HepG2 (cell line): ENCODE data around the gene TRA2B. TPM values are rescaled to one million over a fixed set of nuclear protein-coding genes. Genes with fewer than 3 reads are reported as not detected.

Source experiments
- ARID2 ChIP-seq: sonication (generic); formaldehyde crosslinking; IDR thresholded peaks from 2 replicates; pipeline ENCODE4 v1.8.1; 2022; ENCODE audit warnings: mild to moderate bottlenecking, missing genetic modification reagents, borderline replicate concordance
- DNMT3B ChIP-seq: conservative IDR thresholded peaks from 2 replicates; pipeline ENCODE4 v1.6.1; 2016; ENCODE audit warnings: missing biosample characterization, control low read depth
- ETV6 ChIP-seq: sonication (generic); formaldehyde crosslinking; conservative IDR thresholded peaks from 2 replicates; pipeline ENCODE4 v1.4.0; 2020; ENCODE audit warnings: missing genetic modification reagents
- MBD4 ChIP-seq: IDR thresholded peaks from 2 replicates; pipeline ENCODE4 v1.6.1; 2012; ENCODE audit warnings: low read length, inconsistent platforms, borderline replicate concordance
- MEIS1 ChIP-seq: sonication (generic); formaldehyde crosslinking; IDR thresholded peaks from 2 replicates; pipeline ENCODE4 v1.9.0; 2021; ENCODE audit warnings: mild to moderate bottlenecking, missing genetic modification reagents, moderate library complexity, borderline replicate concordance
- NONO ChIP-seq, 2 experiments: fragments of 450-650 bp in 1 of 2; sonication (generic) in 1 of 2; formaldehyde crosslinking in 1 of 2; IDR thresholded peaks in 1 of 2; conservative IDR thresholded peaks in 1 of 2; 2 replicates each; pipeline versions ENCODE4 v1.6.1 to v1.8.0; 2017 to 2022; ENCODE audit warnings: mild to moderate bottlenecking in 1 of 2, missing genetic modification reagents in 1 of 2, moderate library complexity in 1 of 2
- PHF8 ChIP-seq: sonication (generic); formaldehyde crosslinking; IDR thresholded peaks from 2 replicates; pipeline ENCODE4 v1.5.0; 2020; ENCODE audit warnings: missing genetic modification reagents
- RARA ChIP-seq: IDR thresholded peaks from 2 replicates; pipeline ENCODE4 v1.6.1; 2016; ENCODE audit warnings: missing genetic modification reagents, missing compliant biosample characterization
- REXO4 ChIP-seq: sonication (generic); formaldehyde crosslinking; IDR thresholded peaks from 2 replicates; pipeline ENCODE4 v1.8.0; 2022; ENCODE audit warnings: missing genetic modification reagents, mild to moderate bottlenecking, borderline replicate concordance
- SOX13 ChIP-seq, 3 experiments: fragments of 450-650 bp in 1 of 3; sonication (generic) in 1 of 3; formaldehyde crosslinking in 1 of 3; IDR thresholded peaks in 2 of 3; conservative IDR thresholded peaks in 1 of 3; 2 replicates each; pipeline versions ENCODE4 v1.5.0 to v1.6.1; 2016 to 2020; ENCODE audit warnings: antibody characterized with exemption in 1 of 3, mild to moderate bottlenecking in 1 of 3, missing compliant biosample characterization in 1 of 3, missing genetic modification reagents in 1 of 3, moderate library complexity in 1 of 3
- SRSF1 ChIP-seq: fragments of 200-400 bp; formaldehyde crosslinking; optimal IDR thresholded peaks from 2 replicates; pipeline ENCODE3; 2017; ENCODE audit warnings: mild to moderate bottlenecking, low read depth, low read length, moderate library complexity
- TGIF2 ChIP-seq: IDR thresholded peaks from 2 replicates; pipeline ENCODE4 v1.6.1; 2016; ENCODE audit warnings: control low read depth, missing compliant biosample characterization
- YEATS4 ChIP-seq: sonication (generic); formaldehyde crosslinking; IDR thresholded peaks from 2 replicates; pipeline ENCODE4 v1.4.0; 2020; ENCODE audit warnings: missing genetic modification reagents, borderline replicate concordance
- ZNF432 ChIP-seq: sonication (generic); formaldehyde crosslinking; IDR thresholded peaks from 2 replicates; pipeline ENCODE4 v1.5.0; 2020; ENCODE audit warnings: missing genetic modification reagents, mild to moderate bottlenecking, borderline replicate concordance
- ZNF468 ChIP-seq: sonication (generic); formaldehyde crosslinking; IDR thresholded peaks from 2 replicates; pipeline ENCODE4 v1.8.0; 2022; ENCODE audit warnings: mild to moderate bottlenecking, moderate library complexity, missing genetic modification reagents
- ZNF776 ChIP-seq: sonication (generic); formaldehyde crosslinking; IDR thresholded peaks from 2 replicates; pipeline ENCODE4 v1.4.0; 2020; ENCODE audit warnings: mild to moderate bottlenecking, missing genetic modification reagents
- polyA plus RNA-seq, 8 experiments: library from polyadenylated mRNA; depleted of rRNA in 3 of 8; stranded (reverse) in 7 of 8; unstranded in 1 of 8; fragments of >200 nt; fragmentation: Illumina TruSeq in 4 of 8; extraction: Trizol in 4 of 8; gene quantifications; 2 replicates each; pipeline versions ENCODE4 v1.2.1 to v1.2.3, GENCODE V29; 2011 to 2016; ENCODE audit warnings: low read depth in 4 of 8, missing spikeins in 1 of 8, mixed read lengths in 1 of 8; ENCODE audit not compliant: insufficient read depth in 1 of 8
- total RNA-seq, 5 experiments: library from RNA; depleted of rRNA; stranded (reverse); fragments of >200 nt; fragmentation: Illumina TruSeq; extraction: Trizol; gene quantifications; 2 replicates each; pipeline ENCODE4 v1.2.3, GENCODE V29; 2016; ENCODE audit warnings: low read depth in 1 of 5
- TF ChIP-seq, protein P1 (sequence below): IDR thresholded peaks from 2 replicates; pipeline ENCODE4 v1.6.1; 2018; ENCODE audit warnings: missing genetic modification reagents, mild to moderate bottlenecking, missing compliant biosample characterization
- TF ChIP-seq, protein P2 (sequence below): sonication (generic); formaldehyde crosslinking; IDR thresholded peaks from 2 replicates; pipeline ENCODE4 v1.4.0; 2020; ENCODE audit warnings: missing genetic modification reagents
- TF ChIP-seq, protein P3 (sequence below): sonication (generic); formaldehyde crosslinking; IDR thresholded peaks from 2 replicates; pipeline ENCODE4 v1.8.1; 2023; ENCODE audit warnings: mild to moderate bottlenecking, moderate library complexity, missing genetic modification reagents
- TF ChIP-seq, protein P4 (sequence below): sonication (generic); formaldehyde crosslinking; IDR thresholded peaks from 2 replicates; pipeline ENCODE4 v1.9.0; 2021; ENCODE audit warnings: missing genetic modification reagents, borderline replicate concordance
- TF ChIP-seq, protein P5 (sequence below): sonication (generic); formaldehyde crosslinking; IDR thresholded peaks from 2 replicates; pipeline ENCODE4 v1.5.1; 2020; ENCODE audit warnings: mild to moderate bottlenecking, missing genetic modification reagents, borderline replicate concordance

TRA2B gene
- total and polyA plus RNA-seq, 2 of the 13 experiments (the other 11 are each of a cell fraction or from before 2014, with no cell fraction given): 105 to 241 TPM

DNA sequence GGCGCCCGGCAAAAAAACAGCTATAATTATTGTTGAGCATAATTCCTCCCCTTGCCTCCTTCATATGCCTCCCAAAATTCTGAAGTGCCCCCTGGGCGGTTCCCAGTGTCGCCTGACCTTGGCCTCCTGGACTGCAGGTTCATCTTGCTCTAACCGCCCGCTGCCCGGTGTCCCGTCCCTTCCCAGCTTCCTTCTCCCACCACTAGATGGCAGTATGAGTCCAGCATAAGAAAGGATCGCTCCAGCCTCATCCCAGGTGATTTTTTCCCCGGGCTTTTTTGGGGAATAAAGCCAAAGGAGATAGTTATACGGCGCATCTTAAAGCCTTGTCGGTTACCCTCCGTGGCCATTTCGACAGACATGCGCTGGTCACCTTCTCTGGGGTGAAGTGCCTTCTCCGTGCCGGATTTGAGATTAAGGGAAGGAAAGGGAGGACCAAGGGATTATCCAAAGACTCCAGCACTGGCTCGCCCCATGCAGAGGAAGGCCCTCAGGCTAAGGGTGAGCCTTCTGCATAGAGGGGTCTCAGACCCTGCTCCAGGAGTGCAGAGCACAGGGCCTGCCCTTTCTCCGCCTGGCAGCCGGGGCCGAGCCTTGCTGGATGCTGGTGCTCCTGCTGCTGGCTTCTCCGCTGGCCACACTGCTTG lies 45.8 kb upstream of the TRA2B start (continued):
- TF ChIP-seq REXO4 (CRISPR knock-in tag) (no peak), TGIF2 (CRISPR knock-in tag) (no peak), DNMT3B (CRISPR knock-in tag) (no peak), ZNF776 (CRISPR knock-in tag) (no peak), ZNF432 (CRISPR knock-in tag) (no peak), RARA (CRISPR knock-in tag) (0 out of 2 replicates have a peak, but pooled peaks have one; percentile 19), NONO (IDR thresholded peaks at IDR 0.05) (no peak), NONO (CRISPR knock-in tag; conservative IDR thresholded peaks at IDR 0.05) (no peak), ETV6 (no peak), SOX13 (IDR thresholded peaks at IDR 0.05) (no peak), SOX13 (CRISPR knock-in tag; conservative IDR thresholded peaks at IDR 0.05 in 1 of 2, IDR thresholded peaks at IDR 0.05 in 1 of 2) (0 out of 4 replicates have a peak, but pooled peaks of 1 of the 2 experiments have one; percentile 16), ZNF468 (CRISPR knock-in tag) (no peak), YEATS4 (CRISPR knock-in tag) (no peak), PHF8 (CRISPR knock-in tag) (no peak), ARID2 (CRISPR knock-in tag) (no peak), MEIS1 (CRISPR knock-in tag) (no peak), SRSF1 (no peak), MBD4 (no peak)
- TF ChIP-seq, protein P1, sequence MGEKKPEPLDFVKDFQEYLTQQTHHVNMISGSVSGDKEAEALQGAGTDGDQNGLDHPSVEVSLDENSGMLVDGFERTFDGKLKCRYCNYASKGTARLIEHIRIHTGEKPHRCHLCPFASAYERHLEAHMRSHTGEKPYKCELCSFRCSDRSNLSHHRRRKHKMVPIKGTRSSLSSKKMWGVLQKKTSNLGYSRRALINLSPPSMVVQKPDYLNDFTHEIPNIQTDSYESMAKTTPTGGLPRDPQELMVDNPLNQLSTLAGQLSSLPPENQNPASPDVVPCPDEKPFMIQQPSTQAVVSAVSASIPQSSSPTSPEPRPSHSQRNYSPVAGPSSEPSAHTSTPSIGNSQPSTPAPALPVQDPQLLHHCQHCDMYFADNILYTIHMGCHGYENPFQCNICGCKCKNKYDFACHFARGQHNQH (CRISPR knock-in tag): peak; percentile 38; the same call in 1 of the 2 replicates
- TF ChIP-seq, protein P2, sequence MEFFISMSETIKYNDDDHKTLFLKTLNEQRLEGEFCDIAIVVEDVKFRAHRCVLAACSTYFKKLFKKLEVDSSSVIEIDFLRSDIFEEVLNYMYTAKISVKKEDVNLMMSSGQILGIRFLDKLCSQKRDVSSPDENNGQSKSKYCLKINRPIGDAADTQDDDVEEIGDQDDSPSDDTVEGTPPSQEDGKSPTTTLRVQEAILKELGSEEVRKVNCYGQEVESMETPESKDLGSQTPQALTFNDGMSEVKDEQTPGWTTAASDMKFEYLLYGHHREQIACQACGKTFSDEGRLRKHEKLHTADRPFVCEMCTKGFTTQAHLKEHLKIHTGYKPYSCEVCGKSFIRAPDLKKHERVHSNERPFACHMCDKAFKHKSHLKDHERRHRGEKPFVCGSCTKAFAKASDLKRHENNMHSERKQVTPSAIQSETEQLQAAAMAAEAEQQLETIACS (CRISPR knock-in tag): no peak
- TF ChIP-seq, protein P3, sequence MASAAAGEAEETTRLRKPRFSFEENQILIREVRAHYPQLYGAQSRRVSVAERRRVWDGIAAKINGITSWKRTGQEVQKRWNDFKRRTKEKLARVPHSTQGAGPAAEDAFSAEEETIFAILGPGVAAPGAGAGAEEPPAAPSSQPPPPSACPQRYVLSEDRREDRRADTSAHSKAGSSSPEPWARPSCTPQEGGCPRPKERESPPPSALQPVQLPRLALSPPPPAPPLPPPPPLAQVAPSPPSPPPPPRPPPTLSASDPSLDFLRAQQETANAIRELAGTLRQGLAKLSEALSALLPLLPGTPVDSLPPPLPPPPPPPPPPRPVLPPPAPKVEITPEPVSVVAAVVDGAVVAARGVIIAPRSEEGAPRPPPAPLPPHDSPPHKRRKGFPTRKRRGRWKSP (CRISPR knock-in tag): no peak
- TF ChIP-seq, protein P4, sequence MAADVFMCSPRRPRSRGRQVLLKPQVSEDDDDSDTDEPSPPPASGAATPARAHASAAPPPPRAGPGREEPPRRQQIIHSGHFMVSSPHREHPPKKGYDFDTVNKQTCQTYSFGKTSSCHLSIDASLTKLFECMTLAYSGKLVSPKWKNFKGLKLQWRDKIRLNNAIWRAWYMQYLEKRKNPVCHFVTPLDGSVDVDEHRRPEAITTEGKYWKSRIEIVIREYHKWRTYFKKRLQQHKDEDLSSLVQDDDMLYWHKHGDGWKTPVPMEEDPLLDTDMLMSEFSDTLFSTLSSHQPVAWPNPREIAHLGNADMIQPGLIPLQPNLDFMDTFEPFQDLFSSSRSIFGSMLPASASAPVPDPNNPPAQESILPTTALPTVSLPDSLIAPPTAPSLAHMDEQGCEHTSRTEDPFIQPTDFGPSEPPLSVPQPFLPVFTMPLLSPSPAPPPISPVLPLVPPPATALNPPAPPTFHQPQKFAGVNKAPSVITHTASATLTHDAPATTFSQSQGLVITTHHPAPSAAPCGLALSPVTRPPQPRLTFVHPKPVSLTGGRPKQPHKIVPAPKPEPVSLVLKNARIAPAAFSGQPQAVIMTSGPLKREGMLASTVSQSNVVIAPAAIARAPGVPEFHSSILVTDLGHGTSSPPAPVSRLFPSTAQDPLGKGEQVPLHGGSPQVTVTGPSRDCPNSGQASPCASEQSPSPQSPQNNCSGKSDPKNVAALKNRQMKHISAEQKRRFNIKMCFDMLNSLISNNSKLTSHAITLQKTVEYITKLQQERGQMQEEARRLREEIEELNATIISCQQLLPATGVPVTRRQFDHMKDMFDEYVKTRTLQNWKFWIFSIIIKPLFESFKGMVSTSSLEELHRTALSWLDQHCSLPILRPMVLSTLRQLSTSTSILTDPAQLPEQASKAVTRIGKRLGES (CRISPR knock-in tag): no peak
- TF ChIP-seq, protein P5, sequence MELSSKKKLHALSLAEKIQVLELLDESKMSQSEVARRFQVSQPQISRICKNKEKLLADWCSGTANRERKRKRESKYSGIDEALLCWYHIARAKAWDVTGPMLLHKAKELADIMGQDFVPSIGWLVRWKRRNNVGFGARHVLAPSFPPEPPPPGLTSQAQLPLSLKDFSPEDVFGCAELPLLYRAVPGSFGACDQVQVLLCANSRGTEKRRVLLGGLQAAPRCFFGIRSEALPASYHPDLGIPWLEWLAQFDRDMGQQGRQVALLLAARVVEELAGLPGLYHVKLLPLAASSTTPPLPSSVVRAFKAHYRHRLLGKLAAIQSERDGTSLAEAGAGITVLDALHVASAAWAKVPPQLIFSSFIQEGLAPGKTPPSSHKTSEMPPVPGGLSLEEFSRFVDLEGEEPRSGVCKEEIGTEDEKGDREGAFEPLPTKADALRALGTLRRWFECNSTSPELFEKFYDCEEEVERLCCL (CRISPR knock-in tag): no peak
